Left ventricle myocardium superior (tissue), 1 donor: ENCODE measurements around the gene GALNT2. TPM values are rescaled to one million over a fixed set of nuclear protein-coding genes. Genes with fewer than 3 reads are reported as not detected.

Experiments
- ATAC-seq: fragments of 200-7000 bp; cut with Tn5 transposase; one replicate; pipeline ENCODE4 v1.9.1; 2020; ENCODE audit warnings: mild to moderate bottlenecking, moderate library complexity
- DNase-seq: peaks from one replicate; pipeline ENCODE4 v3.0.0-alpha.2; 2020
- intact Hi-C: fragments of 100-400 bp; cut with micrococcal nuclease; formaldehyde crosslinking; loops from one replicate; pipeline ENCODE4 v1.11.0; 2022
- total RNA-seq: library from RNA; stranded (reverse); fragmentation: NEBNext Ultra II Directional; extraction: Animal tissue kit (Norgen Biotek cat#: 25700); gene quantifications from one replicate; pipeline ENCODE4 v1.2.1, GENCODE V29; 2021
- donor health status: DM: no; HTN: yes; CAD: no; lungs with severe emphysema.

The GALNT2 gene
- total RNA-seq, 1 donor from 2014 or later, result 22.0 TPM

DNA sequence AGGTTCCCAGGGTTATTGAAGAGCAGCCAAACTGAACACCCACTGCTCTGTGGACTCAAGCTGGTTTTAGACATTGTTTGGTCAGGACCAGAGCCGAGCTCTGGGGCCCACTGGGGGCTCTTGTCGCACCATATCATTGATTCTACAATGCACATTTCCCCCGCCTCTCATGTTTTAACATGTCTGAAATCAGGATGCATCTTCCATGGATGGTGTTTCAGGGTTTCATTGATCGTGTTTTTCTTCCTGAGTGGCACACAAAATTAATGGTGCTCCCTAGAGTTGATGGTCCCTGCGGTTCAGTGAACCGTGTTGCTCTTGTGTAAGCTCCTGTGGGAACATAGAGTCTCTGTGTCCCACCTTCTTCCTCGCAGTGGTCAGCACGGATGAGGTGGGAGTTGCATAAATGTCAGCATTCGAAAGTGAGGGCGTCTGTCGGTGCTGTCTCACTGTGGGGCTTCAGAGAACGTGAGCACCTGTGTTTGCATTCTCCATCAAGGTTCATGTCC lies 38.3 kb downstream of the GALNT2 start:
- DNase-seq (no peak), ATAC-seq (no peak)
- intact Hi-C loops, result no loop called here

DNA sequence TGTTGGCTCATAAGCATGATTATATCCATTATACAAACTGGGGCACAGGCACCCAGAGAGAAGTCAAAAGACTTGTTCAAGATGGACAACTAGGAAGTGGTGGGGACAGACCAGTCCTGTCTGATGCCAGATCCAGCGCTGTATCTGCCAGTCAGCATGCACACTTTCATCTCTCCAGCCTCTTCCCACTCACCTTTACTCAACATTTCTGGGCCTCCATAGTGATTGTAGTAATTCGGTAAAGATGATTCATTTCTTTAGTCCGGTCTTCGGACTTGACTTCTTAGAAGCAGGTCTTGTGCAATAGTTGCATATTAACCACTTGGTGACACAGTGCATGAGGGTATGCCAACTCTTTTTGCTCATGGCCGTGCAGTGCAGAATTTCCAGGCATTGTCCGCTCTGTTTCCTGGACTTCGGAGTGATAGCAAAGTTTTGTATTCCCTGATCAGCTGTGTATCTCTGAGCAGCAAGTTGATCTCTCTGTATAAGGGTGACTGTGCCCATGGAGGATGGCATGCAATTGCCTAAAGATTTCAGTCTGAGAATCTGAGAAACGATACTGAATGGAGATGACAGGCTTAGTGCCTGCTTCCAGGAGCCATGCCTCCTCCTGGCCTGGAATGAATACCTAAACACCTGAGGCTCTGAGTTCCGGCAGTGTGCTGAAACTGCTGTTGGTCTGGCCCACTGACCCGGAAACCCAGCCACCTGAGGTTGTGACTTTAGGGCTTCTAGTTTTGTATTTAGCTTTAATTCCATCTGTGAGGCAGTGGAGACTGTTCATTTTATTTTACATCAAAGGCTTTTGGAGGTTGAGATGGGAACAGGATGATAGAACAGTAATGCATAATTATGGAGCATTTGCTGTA lies 39.0 kb downstream of the GALNT2 start:
- DNase-seq, result no peak
- intact Hi-C loops, result no loop called here
- ATAC-seq, result peak; percentile 37

DNA sequence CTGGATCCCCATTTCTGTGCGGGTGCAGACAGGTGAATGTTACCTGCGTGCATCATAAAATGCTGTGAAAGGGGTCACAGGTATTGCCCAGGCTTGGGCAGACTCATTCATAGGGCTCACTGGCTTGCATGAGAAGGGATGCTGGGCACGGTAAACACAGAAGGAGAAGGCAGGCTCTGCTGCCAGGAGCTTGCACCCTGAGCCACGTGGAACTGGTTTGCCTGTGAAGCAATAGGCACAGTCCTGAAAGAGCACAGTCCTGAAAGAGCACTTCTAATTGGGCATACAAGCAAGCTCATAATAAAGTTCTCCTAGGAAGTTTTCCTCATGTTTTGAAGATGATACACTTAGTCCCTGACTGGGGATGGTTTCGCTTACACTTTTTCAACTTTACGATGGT lies 40.9 kb downstream of the GALNT2 start:
- DNase-seq (no peak), ATAC-seq (no peak)
- intact Hi-C loops, result no loop called here

DNA sequence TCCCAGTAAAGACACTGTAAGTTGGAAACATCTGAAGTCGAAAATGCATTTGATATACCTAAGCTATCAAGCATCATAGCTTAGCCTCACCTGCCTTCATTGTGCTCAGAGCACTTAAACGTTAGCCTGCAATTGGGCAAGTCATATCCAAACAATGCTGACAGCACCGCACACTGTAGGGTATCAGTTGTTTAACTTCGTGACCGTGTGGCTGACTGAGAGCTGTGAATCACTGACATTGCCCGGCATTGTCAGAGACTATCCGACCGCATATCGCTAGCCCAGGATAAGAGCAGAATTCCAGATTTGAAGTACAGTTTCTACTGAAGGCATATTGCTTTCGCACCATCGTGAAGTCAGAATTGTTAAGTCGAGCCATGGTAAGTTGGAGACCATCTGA lies 41.5 kb downstream of the GALNT2 start:
- ATAC-seq (no peak), DNase-seq (no peak)
- intact Hi-C loops, result no loop called here

DNA sequence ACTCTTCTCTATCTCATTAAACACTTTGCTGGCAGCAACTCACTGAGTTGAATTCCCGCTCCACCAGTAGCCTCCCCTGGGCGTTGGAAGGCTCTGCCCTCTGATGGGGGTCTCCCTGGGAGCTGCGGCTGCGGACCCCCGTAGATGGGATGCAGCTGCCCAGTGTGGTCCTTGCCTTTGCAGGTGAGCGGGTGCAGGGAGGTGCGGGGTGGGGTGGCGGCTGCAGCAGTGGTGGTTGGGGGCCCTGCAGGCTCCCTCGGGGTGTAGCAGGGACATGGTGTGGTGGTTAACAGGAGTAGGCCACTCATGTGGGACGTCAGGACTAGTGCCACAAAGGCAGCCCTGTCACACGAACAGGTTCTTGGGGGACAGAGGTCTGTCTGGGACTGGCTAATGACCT lies 42.0 kb downstream of the GALNT2 start:
- intact Hi-C loops, result no loop called here
- ATAC-seq (no peak), DNase-seq (no peak)

DNA sequence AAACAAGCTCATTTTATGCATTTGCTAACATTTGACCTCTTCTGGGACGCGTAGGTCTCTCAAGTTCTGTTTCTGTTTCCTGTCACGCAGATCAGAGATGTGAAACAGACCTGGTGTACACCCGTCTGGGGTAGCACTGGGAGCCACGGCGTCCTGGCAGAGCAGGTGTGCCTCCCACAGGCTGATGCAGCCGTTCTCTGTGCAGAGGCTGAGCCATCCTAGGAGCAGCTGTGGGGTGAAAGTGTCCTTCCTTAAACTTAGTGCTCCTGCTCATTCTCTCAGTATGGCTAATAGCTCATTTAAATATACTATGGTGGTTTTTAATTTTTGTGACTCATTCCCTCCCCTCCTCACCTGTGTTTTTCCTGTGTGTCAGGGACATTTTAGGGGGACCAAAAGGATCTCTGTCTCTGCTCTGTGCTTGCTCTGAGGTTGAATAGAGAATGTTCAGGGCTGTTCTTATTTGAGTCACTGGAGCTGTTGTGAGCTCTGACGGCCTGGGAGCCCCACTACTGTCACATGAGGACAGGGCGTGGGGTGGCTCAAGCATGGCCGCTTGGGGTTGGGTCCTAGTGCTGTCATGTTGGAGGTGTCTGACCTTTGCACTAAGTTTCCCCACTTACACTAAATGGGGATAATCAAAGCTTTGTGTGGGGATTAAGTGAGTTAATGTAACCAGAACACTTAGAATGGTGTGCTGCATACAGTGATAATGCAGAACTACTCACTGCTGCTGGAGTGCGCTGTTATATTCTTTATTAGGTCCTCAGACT lies 43.0 kb downstream of the GALNT2 start:
- intact Hi-C loops, result no loop called here
- no peak for ATAC-seq

DNA sequence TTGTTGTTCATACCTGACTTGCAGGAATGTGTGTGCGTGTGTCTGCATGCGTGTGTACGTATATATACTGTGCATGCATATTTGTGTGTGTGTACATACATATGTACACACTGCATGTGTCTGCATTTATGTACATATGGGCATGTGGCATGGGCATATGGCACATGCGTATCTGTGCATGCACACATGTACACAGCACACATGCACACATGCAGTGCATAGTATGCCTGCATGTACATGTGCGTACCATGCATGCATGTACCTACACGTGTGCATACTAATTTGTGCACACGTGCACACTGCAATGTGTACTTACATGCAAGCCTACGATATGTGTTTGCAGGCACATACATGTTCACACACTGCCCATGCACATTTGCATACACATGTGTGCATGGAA lies 43.9 kb downstream of the GALNT2 start:
- ATAC-seq (no peak), DNase-seq (no peak)
- intact Hi-C loops, result no loop called here

More for the DNA sequence above, 43.0 kb downstream of the GALNT2 start:
- no peak for DNase-seq

DNA sequence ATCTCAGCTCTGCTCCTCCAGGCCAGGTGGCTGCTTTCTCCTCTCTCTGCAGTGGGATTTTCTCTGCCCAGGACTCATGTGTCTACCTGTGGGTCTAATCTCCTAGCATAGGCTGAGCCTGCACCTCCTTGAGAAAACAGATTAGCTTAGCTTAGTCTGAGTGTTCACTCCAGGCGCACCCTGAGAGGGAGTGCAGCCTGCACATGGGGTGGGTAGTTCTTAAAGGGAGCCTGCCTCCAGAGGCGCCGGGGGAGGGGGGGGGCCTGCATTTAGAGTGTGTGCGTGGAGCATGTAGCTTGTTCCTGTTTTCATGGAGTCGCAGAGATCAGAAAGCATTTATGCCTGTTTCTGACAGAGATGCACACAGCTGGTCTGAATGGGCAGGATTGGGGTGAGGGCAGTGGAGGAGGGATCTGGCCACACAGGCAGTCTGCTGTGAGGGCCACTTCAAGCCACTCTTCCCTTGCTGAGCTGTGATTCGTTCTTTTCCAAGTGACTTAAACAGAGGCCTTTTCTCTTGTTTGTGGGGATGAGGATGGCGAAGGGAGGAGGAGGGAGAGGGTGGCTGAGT lies 45.2 kb downstream of the GALNT2 start:
- intact Hi-C loops, result no loop called here
- peak; percentile 20 for ATAC-seq
- peak; percentile 35 for DNase-seq

DNA sequence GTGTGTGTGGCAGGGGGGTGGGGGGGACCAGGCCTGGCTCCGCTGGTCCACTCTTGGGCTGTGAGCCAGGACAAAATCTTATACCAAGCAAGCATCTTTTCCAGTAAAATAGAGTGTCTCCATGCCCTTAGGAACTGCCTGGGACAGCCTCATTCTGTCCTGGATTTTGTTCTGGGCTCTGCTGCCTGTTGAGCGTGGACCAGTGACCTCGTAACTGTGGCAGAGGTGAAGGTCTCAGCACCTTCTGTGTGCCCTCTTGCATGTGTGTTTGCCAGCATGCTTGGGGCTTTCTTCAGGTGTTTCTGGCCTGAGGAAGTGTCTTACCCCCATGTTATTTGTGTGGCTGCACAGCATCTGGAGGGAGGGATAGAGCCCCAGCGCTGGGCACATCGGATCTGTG lies 45.7 kb downstream of the GALNT2 start:
- no peak for ATAC-seq
- intact Hi-C loops, result no loop called here

DNA sequence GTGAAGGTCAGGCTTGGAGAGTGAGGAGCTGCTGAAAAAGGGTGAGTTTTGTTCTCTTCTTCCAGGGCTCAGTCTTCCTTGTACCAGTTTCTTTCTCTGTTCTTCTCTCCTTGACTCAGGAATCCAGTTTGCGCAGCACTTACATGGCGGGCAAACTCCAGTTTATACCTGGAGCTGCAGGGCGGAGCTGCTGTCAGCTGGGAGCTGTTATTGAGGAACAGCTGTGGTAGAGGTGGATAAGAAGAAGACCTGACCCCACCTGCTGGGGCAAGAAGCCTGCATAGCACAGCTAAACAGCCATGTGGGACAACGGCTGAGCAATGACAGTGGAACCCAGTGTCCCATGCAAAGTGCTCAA lies 46.2 kb downstream of the GALNT2 start:
- no peak for DNase-seq
- intact Hi-C loops, result no loop called here
- ATAC-seq, result no peak

More for the DNA sequence above, 45.7 kb downstream of the GALNT2 start:
- DNase-seq, result no peak

DNA sequence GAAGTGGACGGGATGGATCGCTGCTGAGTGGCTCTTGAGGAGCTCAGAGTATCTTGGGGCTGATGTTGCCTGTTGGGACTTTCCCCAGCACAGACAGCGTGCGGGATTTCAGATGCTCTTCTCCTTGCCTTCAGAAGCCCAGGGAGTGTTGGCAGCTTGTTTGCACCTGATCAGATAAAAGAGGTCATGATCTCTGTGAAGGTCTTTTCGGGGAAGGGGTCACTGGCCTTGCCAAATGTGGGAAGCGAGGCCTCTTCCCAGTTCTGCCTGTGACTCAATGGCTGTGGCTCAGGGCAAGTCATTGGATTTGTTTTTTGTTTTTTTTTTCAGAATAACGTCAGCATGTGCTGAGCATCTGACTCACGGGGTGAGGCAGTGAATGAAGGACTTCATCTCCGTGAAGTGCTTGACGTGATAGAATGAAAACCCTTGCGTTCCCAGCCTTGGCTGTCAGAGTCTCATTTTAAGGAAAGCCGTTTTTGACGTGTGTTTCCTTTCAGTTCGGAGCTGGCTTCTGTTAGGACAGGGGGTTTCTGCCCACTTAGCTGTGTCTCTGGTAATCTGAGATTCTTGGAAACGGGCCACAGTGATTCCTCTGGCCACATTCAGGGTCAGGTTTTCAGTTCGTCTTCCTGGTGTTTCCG lies 46.7 kb downstream of the GALNT2 start:
- DNase-seq (peak; percentile 30), ATAC-seq (peak; percentile 82)
- intact Hi-C loops, result no loop called here

DNA sequence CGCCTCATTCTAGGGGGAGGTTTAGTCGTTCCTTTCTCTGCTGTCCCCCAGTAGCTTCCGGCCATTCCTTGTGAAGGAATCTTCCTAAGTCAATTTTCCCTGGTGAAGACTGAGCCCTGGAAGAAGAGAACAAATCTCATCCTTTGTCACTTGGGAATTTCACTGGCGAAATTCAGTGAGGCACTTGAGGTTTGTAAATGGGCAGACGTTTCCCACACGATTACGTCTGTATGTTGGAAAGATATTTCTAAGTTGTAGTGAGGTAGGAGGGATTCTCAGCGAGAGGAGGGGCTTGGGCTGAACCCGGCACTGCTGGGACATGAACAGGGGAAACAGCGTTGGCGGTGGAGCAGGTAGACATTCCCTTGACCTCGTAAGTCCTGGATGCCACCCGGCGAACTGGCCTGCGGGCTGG lies 47.2 kb downstream of the GALNT2 start:
- no peak for ATAC-seq
- intact Hi-C loops, result no loop called here
- no peak for DNase-seq

DNA sequence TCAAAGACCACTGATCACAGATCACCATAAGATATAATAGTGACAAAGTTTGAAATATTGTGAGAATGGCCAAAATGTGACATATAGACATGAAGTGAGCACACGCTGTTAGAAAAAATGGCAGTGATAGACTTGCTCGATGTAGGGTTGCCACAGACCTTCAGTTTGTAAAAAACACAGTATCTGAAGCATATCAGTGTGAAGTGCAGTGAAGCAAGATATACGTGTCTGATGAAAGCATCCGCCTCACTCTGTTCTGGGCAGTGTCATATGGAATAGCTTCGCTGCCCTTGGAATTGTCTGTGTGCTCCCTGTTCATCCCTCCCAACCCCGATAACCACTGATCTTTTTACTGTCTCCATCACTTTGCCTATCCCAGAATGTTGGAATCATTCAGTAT lies 50.7 kb downstream of the GALNT2 start:
- no peak for DNase-seq
- ATAC-seq, result no peak
- intact Hi-C loops, result no loop called here

DNA sequence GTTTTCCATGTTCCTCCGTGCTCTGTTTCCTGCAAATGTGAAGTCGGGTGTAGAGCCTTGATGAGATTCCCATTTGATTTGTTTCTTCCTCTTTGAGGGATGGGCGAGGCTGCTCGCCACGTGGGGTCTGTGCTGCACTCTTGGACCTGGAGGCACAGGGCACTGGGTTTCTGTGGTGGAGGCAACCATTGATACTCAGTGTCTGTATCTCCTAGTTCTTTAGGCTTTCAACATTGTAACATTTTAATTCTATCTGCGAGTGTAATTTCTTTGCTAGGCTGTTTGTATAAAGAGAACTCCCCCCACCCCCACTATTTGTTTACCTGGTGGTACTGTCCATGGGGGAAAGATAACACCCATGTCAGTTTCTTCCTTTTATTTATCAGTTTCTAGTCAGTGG lies 52.3 kb downstream of the GALNT2 start:
- DNase-seq (no peak), ATAC-seq (no peak)
- intact Hi-C loops, result no loop called here

DNA sequence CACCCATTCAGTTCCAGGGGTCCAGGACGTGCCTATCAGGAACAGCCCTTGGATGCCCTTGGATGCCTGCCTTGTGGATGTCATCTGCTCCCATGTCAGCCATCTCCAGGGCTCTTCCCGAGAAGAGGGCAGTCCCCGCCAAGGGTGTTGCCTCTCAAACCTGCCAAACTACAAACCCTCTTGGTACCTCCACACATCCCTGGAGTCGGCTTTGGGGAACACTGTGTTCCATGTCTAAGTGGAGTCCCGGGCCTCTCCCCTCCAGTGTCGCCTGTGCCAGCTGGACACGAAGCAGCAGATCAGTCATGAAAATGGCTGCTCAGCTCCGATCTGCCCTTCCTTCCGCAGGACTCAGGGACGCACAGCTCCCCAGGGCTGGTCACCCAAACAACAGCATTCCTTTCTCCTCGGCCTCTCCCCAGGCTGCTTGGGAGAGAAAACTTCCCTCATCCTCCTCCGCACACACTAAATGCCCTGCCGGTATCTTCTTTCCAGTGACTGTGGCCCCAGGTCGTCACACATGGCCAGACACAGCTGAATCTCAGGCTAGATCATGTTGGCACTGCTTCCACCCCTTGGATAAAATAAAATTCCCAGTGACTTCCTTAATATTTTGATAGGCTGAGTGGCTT lies 53.4 kb downstream of the GALNT2 start:
- ATAC-seq (peak; percentile 94), DNase-seq (peak; percentile 70)
- intact Hi-C loops, result no loop called here

DNA sequence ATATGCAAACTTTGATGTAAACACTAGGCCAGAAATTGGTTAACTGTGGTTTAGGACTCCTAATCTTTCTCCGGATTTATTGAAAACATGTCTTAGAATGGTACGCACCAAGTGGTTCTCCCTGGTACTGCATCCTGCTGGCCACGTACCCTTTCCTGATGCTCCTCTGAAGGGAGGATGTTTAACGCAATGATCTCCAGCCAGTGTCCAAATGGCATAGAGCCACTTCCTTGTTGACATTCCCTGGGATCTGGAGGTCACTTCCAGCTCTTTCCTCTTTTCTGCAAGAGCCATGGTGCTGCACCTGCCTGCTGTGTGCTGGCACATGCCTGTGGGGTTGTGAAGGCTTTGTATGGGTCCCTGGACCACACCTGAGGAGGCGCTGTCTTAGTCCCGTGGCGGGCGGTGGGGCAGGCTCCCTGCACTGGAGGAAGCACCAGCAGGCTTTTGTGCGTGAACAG lies 53.9 kb downstream of the GALNT2 start:
- DNase-seq (no peak), ATAC-seq (no peak)
- intact Hi-C loops, result no loop called here

DNA sequence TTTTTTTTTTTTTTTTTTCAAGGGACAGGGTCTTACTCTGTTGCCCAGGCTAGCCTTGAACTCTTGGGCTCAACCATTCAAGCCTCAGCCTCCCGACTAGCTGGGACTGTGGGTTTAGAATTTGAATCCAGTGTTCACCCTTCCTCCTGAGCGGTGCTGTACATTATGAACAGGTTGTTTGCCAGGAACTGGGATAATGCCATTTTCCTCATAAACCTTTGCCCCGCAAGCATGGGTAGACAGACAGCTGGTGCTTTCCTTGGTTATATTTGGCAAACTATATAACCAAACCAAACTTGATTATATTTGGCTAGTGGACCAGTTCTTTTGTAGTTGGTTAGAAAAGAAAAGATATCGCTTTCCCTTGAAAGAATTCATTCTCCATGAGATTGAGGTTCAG lies 54.9 kb downstream of the GALNT2 start:
- DNase-seq (no peak), ATAC-seq (no peak)
- intact Hi-C loops, result no loop called here

DNA sequence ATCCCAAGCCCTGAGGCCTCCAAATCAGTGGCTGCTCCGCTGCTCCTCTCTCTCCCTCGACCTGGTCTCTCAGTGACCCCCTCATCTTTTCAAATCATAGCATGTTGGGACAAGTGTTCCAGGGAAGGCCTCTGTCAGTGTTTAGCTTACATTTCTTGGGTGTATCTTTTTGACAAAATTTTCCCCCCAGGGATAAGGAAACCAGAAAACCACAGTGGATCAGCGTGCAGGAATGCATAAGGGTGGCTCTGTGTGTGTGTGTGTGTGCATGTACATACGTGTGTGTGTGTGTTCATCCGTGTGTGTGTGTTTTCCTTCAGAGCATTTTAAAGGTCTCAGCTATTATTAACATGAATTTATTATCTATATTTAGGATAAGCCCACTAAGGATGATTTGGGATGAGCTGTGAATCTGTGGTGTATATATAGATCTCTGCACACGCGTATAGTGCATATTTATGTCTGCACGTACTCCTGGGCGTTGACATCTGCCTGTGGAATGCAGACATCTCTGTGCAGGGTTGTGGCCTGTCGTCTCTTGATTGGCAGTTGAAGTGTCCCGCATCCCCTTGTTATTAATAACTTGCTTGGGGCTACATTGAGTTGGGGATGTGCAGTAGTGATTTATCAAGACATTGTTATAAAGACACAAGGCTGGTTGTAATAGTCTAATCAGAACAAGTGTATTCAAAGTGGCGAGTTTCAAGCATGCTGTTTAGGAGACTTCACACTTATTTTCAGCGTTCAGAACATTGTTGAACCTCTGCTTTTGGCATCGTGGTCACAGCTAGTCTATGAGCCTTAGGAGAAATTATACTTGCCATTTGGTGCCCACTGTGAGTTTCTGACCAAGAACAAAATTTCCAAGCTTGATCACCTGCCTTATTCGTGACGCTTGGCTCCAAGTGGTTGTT lies 55.6 kb downstream of the GALNT2 start:
- no peak for ATAC-seq
- intact Hi-C loops, result no loop called here
- DNase-seq, result no peak
